K562 (cell line): ENCODE measurements around the gene VPS35L. TPM values are rescaled to one million over a fixed set of nuclear protein-coding genes. Genes with fewer than 3 reads are reported as not detected.

Experiments
- ATAC-seq: fragments of 200-7000 bp; cut with Tn5 transposase; 3 replicates; pipeline ENCODE4 v1.9.1; 2020; ENCODE audit warnings: moderate library complexity
- BruUV-seq: library from RNA; stranded (reverse); fragments of 400-500 nt; replicated peaks from 2 replicates; lab custom pipeline; 2021; lab: Mats Ljungman, UMichigan
- CTCF ChIA-PET: fragments of 300-600 bp; formaldehyde crosslinking; extraction: SDS; loops from one replicate; lab custom pipeline; 2021; ENCODE audit warnings: low intra/inter-chr PET ratio; lab: Yijun Ruan, JAX
- POLR2A ChIA-PET: fragments of 300-600, 350-650 bp; sonication (Branson Sonifier 250); formaldehyde crosslinking; extraction: SDS; loops from one replicate; lab custom pipeline; 2021; ENCODE audit warnings: antibody characterized with exemption, inconsistent platforms; lab: Yijun Ruan, JAX
- DNase-seq, 4 experiments: peaks; one replicate each; pipeline versions ENCODE4 v3.0.0 to v3.0.0-alpha.2; 2011 to 2018; ENCODE audit warnings: low spot score in 3 of 4, mixed read lengths in 3 of 4; ENCODE audit errors: extremely low read depth in 1 of 4
- FAIRE-seq: peaks from 2 replicates; lab custom pipeline; 2011; peaks lifted over from hg19 to GRCh38; lab: Jason Lieb, UNC
- H2AFZ ChIP-seq: 2 replicates; pipeline ENCODE4 v1.6.0; 2011; ENCODE audit warnings: low read depth, low read length, control low read depth, inconsistent platforms
- H3K27ac ChIP-seq: fragments of 200-600 bp; 3 replicates; pipeline ENCODE4 v1.8.0; 2011; ENCODE audit warnings: low read depth, mild to moderate bottlenecking, control low read depth, inconsistent platforms, low read length, moderate library complexity, mixed read lengths; ENCODE audit errors: extremely low read depth
- H3K27me3 ChIP-seq, 2 experiments: fragments of 300-600 bp in 1 of 2; 2 replicates in 1 of 2; 3 replicates in 1 of 2; pipeline versions ENCODE4 v1.6.0 to v1.8.0; 2011; ENCODE audit warnings: inconsistent platforms in 2 of 2, low read length in 2 of 2, mild to moderate bottlenecking in 1 of 2, mixed read lengths in 1 of 2, moderate library complexity in 1 of 2; ENCODE audit not compliant: control insufficient read depth in 2 of 2, insufficient read depth in 2 of 2
- H3K36me3 ChIP-seq: fragments of 300-600 bp; 3 replicates; pipeline ENCODE4 v1.8.0; 2011; ENCODE audit warnings: mild to moderate bottlenecking, low read length, inconsistent platforms; ENCODE audit not compliant: control insufficient read depth, insufficient read depth
- H3K4me1 ChIP-seq, 2 experiments: fragments of 200-600 bp in 1 of 2; replicated peaks in 1 of 2; 2 replicates in 1 of 2; 3 replicates in 1 of 2; pipeline versions ENCODE4 v1.5.1 to v1.8.0; 2011; ENCODE audit warnings: inconsistent platforms in 2 of 2, low read length in 2 of 2, mild to moderate bottlenecking in 1 of 2, mixed read lengths in 1 of 2, moderate library complexity in 1 of 2; ENCODE audit not compliant: control insufficient read depth in 2 of 2, insufficient read depth in 2 of 2
- H3K4me2 ChIP-seq: 2 replicates; pipeline ENCODE4 v1.6.1; 2011; ENCODE audit warnings: low read length, control low read depth, inconsistent platforms, mixed read lengths; ENCODE audit not compliant: insufficient read depth
- H3K4me3 ChIP-seq: fragments of 200-600 bp; sonication (generic), shearing (Covaris generic); 2 replicates; pipeline ENCODE4 v1.5.1; 2016; ENCODE audit warnings: control low read depth, inconsistent platforms
- H3K79me2 ChIP-seq: fragments of 200-600 bp; 3 replicates; pipeline ENCODE4 v1.8.0; 2011; ENCODE audit warnings: low read length, inconsistent platforms; ENCODE audit not compliant: control insufficient read depth, insufficient read depth
- H3K9ac ChIP-seq, 2 experiments: 2 replicates each; pipeline versions ENCODE4 v1.6.0 to v1.6.1; 2011; ENCODE audit warnings: low read depth in 2 of 2, low read length in 2 of 2, control low read depth in 1 of 2, inconsistent platforms in 1 of 2, mild to moderate bottlenecking in 1 of 2, mixed read lengths in 1 of 2; ENCODE audit not compliant: insufficient read depth in 1 of 2
- H3K9me1 ChIP-seq: one replicate; pipeline ENCODE4 v1.6.0; 2011; ENCODE audit warnings: inconsistent platforms, mild to moderate bottlenecking, low read length, moderate library complexity; ENCODE audit not compliant: control insufficient read depth, insufficient read depth
- H3K9me3 ChIP-seq: replicated peaks from 2 replicates; pipeline ENCODE4 v1.5.1; 2011; ENCODE audit warnings: low read depth, low read length, inconsistent platforms; ENCODE audit not compliant: control insufficient read depth, insufficient read depth
- H4K20me1 ChIP-seq: replicated peaks from 2 replicates; pipeline ENCODE4 v1.6.1; 2011; ENCODE audit warnings: low read length, inconsistent platforms, mixed read lengths; ENCODE audit not compliant: control insufficient read depth, insufficient read depth
- ARHGAP35 ChIP-seq: fragments of 450-650 bp; IDR thresholded peaks from 2 replicates; pipeline ENCODE4 v1.6.1; 2018; ENCODE audit not compliant: partially characterized antibody
- ARID1B ChIP-seq: fragments of 450-650 bp; IDR thresholded peaks from 2 replicates; pipeline ENCODE4 v1.6.1; 2016; ENCODE audit warnings: antibody characterized with exemption, mild to moderate bottlenecking, inconsistent platforms
- ATF3 ChIP-seq, 2 experiments: fragments of 450-650 bp in 1 of 2; sonication (generic) in 1 of 2; formaldehyde crosslinking in 1 of 2; IDR thresholded peaks in 1 of 2; conservative IDR thresholded peaks in 1 of 2; 2 replicates each; pipeline versions ENCODE4 v1.6.1 to v1.8.1; 2016 to 2023; ENCODE audit warnings: mild to moderate bottlenecking in 2 of 2, moderate library complexity in 2 of 2, inconsistent platforms in 1 of 2, missing genetic modification reagents in 1 of 2
- DMBX1 ChIP-seq: fragments of 250-450 bp; sonication (Bioruptor Pico); IDR thresholded peaks from 2 replicates; pipeline ENCODE4 v1.8.0; 2022; ENCODE audit warnings: inconsistent platforms, mild to moderate bottlenecking, moderate library complexity, borderline replicate concordance
- DPF2 ChIP-seq: fragments of 450-650 bp; IDR thresholded peaks from 2 replicates; pipeline ENCODE4 v1.6.1; 2016
- E4F1 ChIP-seq: fragments of 250-450 bp; sonication (Bioruptor Pico); IDR thresholded peaks from 2 replicates; pipeline ENCODE4 v1.5.0; 2021; ENCODE audit warnings: mild to moderate bottlenecking, borderline replicate concordance
- HDAC2 ChIP-seq: fragments of 450-650 bp; IDR thresholded peaks from 2 replicates; pipeline ENCODE4 v1.6.1; 2016; ENCODE audit warnings: mild to moderate bottlenecking
- ID3 ChIP-seq, 2 experiments: fragments of 250-450 bp in 1 of 2; fragments of 450-650 bp in 1 of 2; sonication (Bioruptor Pico) in 1 of 2; IDR thresholded peaks; 2 replicates each; pipeline versions ENCODE4 v1.6.1 to v1.8.0; 2016 to 2021; ENCODE audit warnings: mild to moderate bottlenecking in 2 of 2, moderate library complexity in 2 of 2, missing compliant biosample characterization in 1 of 2, missing genetic modification characterization in 1 of 2
- MAFG ChIP-seq: fragments of 450-650 bp; conservative IDR thresholded peaks from 2 replicates; pipeline ENCODE4 v1.6.1; 2016; ENCODE audit warnings: missing genetic modification characterization, missing compliant biosample characterization
- MYBL2 ChIP-seq, 2 experiments: fragments of 450-650 bp in 1 of 2; sonication (generic) in 1 of 2; formaldehyde crosslinking in 1 of 2; IDR thresholded peaks; 2 replicates each; pipeline versions ENCODE4 v1.6.1 to v1.8.1; 2017 to 2022; ENCODE audit warnings: borderline replicate concordance in 1 of 2, inconsistent platforms in 1 of 2, low read depth in 1 of 2, mild to moderate bottlenecking in 1 of 2, missing genetic modification reagents in 1 of 2, moderate library complexity in 1 of 2
- NFE2 ChIP-seq: IDR thresholded peaks from 2 replicates; pipeline ENCODE4 v1.6.1; 2014; ENCODE audit warnings: antibody characterized with exemption, low read depth
- PHB2 ChIP-seq: fragments of 450-650 bp; IDR thresholded peaks from 2 replicates; pipeline ENCODE4 v1.6.1; 2017; ENCODE audit warnings: low read depth
- RBBP5 ChIP-seq: fragments of 200-600 bp; sonication (generic); IDR thresholded peaks from 2 replicates; pipeline ENCODE4 v1.6.1; 2012; ENCODE audit warnings: borderline replicate concordance, mild to moderate bottlenecking, low read length, control low read depth, inconsistent platforms; ENCODE audit not compliant: insufficient read depth, poor library complexity, severe bottlenecking
- TFAP4 ChIP-seq: sonication (generic); formaldehyde crosslinking; IDR thresholded peaks from 2 replicates; pipeline ENCODE4 v1.8.0; 2022; ENCODE audit warnings: missing genetic modification reagents, mild to moderate bottlenecking, moderate library complexity, borderline replicate concordance
- YBX1 ChIP-seq: fragments of 450-650 bp; IDR thresholded peaks from 2 replicates; pipeline ENCODE4 v1.7.1; 2016; ENCODE audit warnings: mild to moderate bottlenecking
- ZBTB1 ChIP-seq: sonication (generic); formaldehyde crosslinking; IDR thresholded peaks from 2 replicates; pipeline ENCODE4 v1.8.1; 2023; ENCODE audit warnings: missing genetic modification reagents, low read depth, mild to moderate bottlenecking, borderline replicate concordance
- ZNF133 ChIP-seq: fragments of 250-450 bp; sonication (Bioruptor Pico); IDR thresholded peaks from 2 replicates; pipeline ENCODE4 v1.4.0; 2020; ENCODE audit warnings: mild to moderate bottlenecking
- ZNF239 ChIP-seq: fragments of 250-450 bp; sonication (Bioruptor Pico); IDR thresholded peaks from 2 replicates; pipeline ENCODE4 v1.4.0; 2020; ENCODE audit warnings: mild to moderate bottlenecking
- WGBS: fragments of 100-300 bp; shearing (Covaris generic); methylation state at CpG from one replicate; pipeline ENCODE4 v1.1.6; 2016; ENCODE audit warnings: low coverage, mixed read lengths; ENCODE audit not compliant: insufficient coverage; ENCODE audit errors: missing lambda C conversion rate; 5-methylcytosine and 5-hydroxymethylcytosine counted together
- in situ Hi-C: fragments of 300-500 bp; cut with MboI; formaldehyde crosslinking; loops from 4 replicates; pipeline ENCODE4 v1.15.0; 2018; ENCODE audit warnings: inconsistent platforms, mixed read lengths
- intact Hi-C: fragments of 100-400 bp; cut with micrococcal nuclease; formaldehyde crosslinking; loops from 2 replicates; pipeline ENCODE4 v1.14.2; 2022
- polyA plus RNA-seq, 8 experiments: library from polyadenylated mRNA; depleted of rRNA in 4 of 8; stranded (reverse) in 5 of 8; unstranded in 3 of 8; fragments of >200 nt; fragmentation: Nextera tagmentation in 2 of 8; fragmentation: Illumina TruSeq in 1 of 8; extraction: Ambion mirVana in 2 of 8; extraction: Trizol in 1 of 8; gene quantifications; 2 replicates each; pipeline versions ENCODE4 v1.2.1 to v1.2.3, GENCODE V29; 2011 to 2014; ENCODE audit warnings: inconsistent platforms in 1 of 8, missing spikeins in 1 of 8
- total RNA-seq, 7 experiments: library from RNA; depleted of rRNA in 6 of 7; stranded (reverse); fragments of >200 nt in 6 of 7; fragmentation: Illumina TruSeq in 2 of 7; extraction: Trizol in 2 of 7; gene quantifications; 2 replicates each; pipeline versions ENCODE4 v1.2.1 to v1.2.3, GENCODE V29; 2011 to 2021; ENCODE audit warnings: low replicate concordance in 1 of 7

VPS35L gene
- total and polyA plus RNA-seq, 9 of the 15 experiments (the other 6 are each of a cell fraction or from before 2014, with no cell fraction given), result 10.2 to 30.4 (median 20.1) TPM

GRCh38 chr16:19525385-19525723, 30.1 kb upstream of the VPS35L start:
- peak overlapping the region; percentile 92 for H3K4me2 ChIP-seq
- FAIRE-seq (no peak), DNase-seq (no peak), ATAC-seq (no peak)
- CTCF ChIA-PET, result no interaction called here
- H3K9ac ChIP-seq, result peak overlapping the region in 1 of 2 experiments; percentile 71; a peak in 2 of 4 replicates
- POLR2A ChIA-PET, result interaction anchor here (1.0 to 1.8 kb wide), 3 partner anchors 22 to 440 kb away, joined by 3 to 6 read pairs (median 3); no protein-coding TSS in a partner anchor
- no peaks in the 10 kb centered on the region for H3K9me3 ChIP-seq
- H3K79me2 ChIP-seq, result peaks cover 43% of the 10 kb centered on the region
- H3K9me1 ChIP-seq, result no peaks in the 10 kb centered on the region
- peak overlapping the region; percentile 71; the same call in 1 of the 3 replicates for H3K27ac ChIP-seq
- in situ Hi-C loops, result no loop called here
- H2AFZ ChIP-seq, result peak overlapping the region; percentile 93; the same call in 1 of the 2 replicates
- H3K36me3 ChIP-seq, result peaks cover 32% of the 10 kb centered on the region
- H4K20me1 ChIP-seq, result no peaks in the 10 kb centered on the region
- WGBS, result 59% methylated on average over 2 of the region's 2 CpGs
- H3K4me3 ChIP-seq, result peak overlapping the region; percentile 92
- intact Hi-C loops, result loop anchor here (10.0 kb wide), 1 partner anchor 131 kb away; no protein-coding TSS in a partner anchor
- no TSS peak for BruUV-seq
- H3K4me1 ChIP-seq, result peaks cover 23 to 24% of the 10 kb centered on the region in 2 experiments; a peak in 4 of 5 replicates
- H3K27me3 ChIP-seq, result no peaks in the 10 kb centered on the region
- no peak for TF ChIP-seq DMBX1 (CRISPR knock-in tag)
- TF ChIP-seq ARHGAP35, result no peak
- no peak for TF ChIP-seq YBX1
- no peak for TF ChIP-seq RBBP5
- TF ChIP-seq PHB2, result no peak
- TF ChIP-seq E4F1 (CRISPR knock-in tag), result no peak
- no peak for TF ChIP-seq ATF3 (IDR thresholded peaks at IDR 0.05)
- TF ChIP-seq ATF3 (CRISPR knock-in tag; conservative IDR thresholded peaks at IDR 0.05), result no peak
- no peak for TF ChIP-seq DPF2
- TF ChIP-seq ID3 (CRISPR knock-in tag; IDR thresholded peaks at IDR 0.05), result no peak
- no peak for TF ChIP-seq ID3 (tag; IDR thresholded peaks at IDR 0.05)
- no peak for TF ChIP-seq MAFG (tag)
- TF ChIP-seq ZNF239 (CRISPR knock-in tag), result no peak
- 0 out of 2 replicates have a peak, but pooled peaks have one; percentile 10 for TF ChIP-seq ARID1B
- no peak for TF ChIP-seq MYBL2 (IDR thresholded peaks at IDR 0.05; ENCODE audit: low read depth)
- no peak for TF ChIP-seq MYBL2 (CRISPR knock-in tag; IDR thresholded peaks at IDR 0.05; ENCODE audit: borderline replicate concordance)
- 0 out of 2 replicates have a peak, but pooled peaks have one; percentile 3 for TF ChIP-seq HDAC2
- TF ChIP-seq ZBTB1 (CRISPR knock-in tag), result no peak
- no peak for TF ChIP-seq TFAP4 (CRISPR knock-in tag)
- TF ChIP-seq ZNF133 (CRISPR knock-in tag), result no peak
- no peak for TF ChIP-seq NFE2
